DOHH2 (cell line): ENCODE data around the gene SGPP1.

Experiments
- CTCF ChIP-seq: fragments of 200-600 bp; sonication (generic); IDR thresholded peaks from one replicate; pipeline ENCODE4 v1.5.1; 2014; ENCODE audit warnings: antibody characterized with exemption, mild to moderate bottlenecking, low read depth, low read length; ENCODE audit not compliant: poor library complexity, severe bottlenecking
- EZH2phosphoT487 ChIP-seq: fragments of 200-600 bp; sonication (generic); IDR thresholded peaks from 2 replicates; pipeline ENCODE4 v1.6.1; 2017; ENCODE audit warnings: borderline replicate concordance, mild to moderate bottlenecking, antibody characterized with exemption, low read length, moderate library complexity, mixed read lengths

- no peak for TF ChIP-seq CTCF
- TF ChIP-seq EZH2phosphoT487: no peak
Measured at GRCh38 chr14:63638493-63638892, 89.4 kb downstream of the SGPP1 start.
